Mammary epithelial cell (primary cell): ENCODE measurements around the gene ANXA3.

ENCODE experiments used
- CTCF ChIP-seq, 2 donors: IDR thresholded peaks in 1 of 2; conservative IDR thresholded peaks in 1 of 2; 2 replicates each; pipeline ENCODE4 v1.5.1; 2011 to 2012; ENCODE audit warnings: inconsistent platforms in 2 of 2, low read length in 2 of 2, mild to moderate bottlenecking in 2 of 2, control low read depth in 1 of 2, low read depth in 1 of 2; ENCODE audit not compliant: insufficient read depth in 1 of 2; ENCODE audit errors: extremely low read depth in 1 of 2
- EZH2 ChIP-seq: IDR thresholded peaks from 2 replicates; pipeline ENCODE4 v1.6.1; 2012; ENCODE audit warnings: low read length, inconsistent platforms, borderline replicate concordance

DNA sequence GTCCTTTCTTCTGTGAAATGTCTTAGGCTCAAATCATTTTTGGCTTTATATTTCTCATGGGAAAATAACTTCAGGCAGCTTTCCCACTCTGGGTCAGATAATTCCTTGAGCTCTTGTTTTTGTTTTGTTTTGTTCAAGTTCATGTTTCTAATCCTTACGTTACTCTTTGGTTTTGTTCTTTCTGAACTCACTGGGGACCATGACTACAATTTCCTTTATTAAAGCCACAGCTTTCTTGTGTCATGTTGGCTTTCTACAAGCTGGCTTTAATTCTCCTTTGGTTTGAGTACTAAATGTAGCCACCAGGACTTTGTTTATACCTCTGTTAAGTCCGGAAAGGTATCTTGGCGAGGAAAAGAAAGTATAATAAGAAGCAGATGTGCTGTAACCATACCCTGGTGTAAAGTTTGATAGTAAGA, 30.8 kb upstream of the ANXA3 start:
- TF ChIP-seq EZH2 (no peak), CTCF (conservative IDR thresholded peaks at IDR 0.05 in 1 of 2, IDR thresholded peaks at IDR 0.05 in 1 of 2; ENCODE audit: extremely low read depth in 1 of 2, insufficient read depth in 1 of 2, low read depth in 1 of 2, low read length in 2 of 2) (no peak)
